Transverse colon (tissue), 4 donors: ENCODE results near the gene MMD2. TPM values are rescaled to one million over a fixed set of nuclear protein-coding genes. Genes with fewer than 3 reads are reported as not detected.
"Not testable (repeated sequence)": the region's sequence is repeated elsewhere in the genome, so short reads cannot be mapped to it uniquely, and the experiment has no call there.

ENCODE experiments used
- DNase-seq: peaks from one replicate; pipeline ENCODE4 v3.0.0-alpha.2; 2019
- H3K27ac ChIP-seq, 4 donors: fragments of 200-600 bp; sonication (generic); 2 replicates each; pipeline ENCODE4 v1.5.1; 2016 to 2018; ENCODE audit warnings: inconsistent platforms in 4 of 4
- H3K27me3 ChIP-seq: fragments of 200-600 bp; sonication (generic); 2 replicates; pipeline ENCODE4 v1.5.1; 2017; ENCODE audit warnings: inconsistent platforms
- H3K36me3 ChIP-seq, 4 donors: fragments of 200-600 bp; sonication (generic); 2 replicates each; pipeline ENCODE4 v1.5.1; 2017 to 2019; ENCODE audit warnings: inconsistent platforms in 4 of 4
- H3K4me1 ChIP-seq, 4 donors: fragments of 200-600 bp; sonication (generic); 2 replicates each; pipeline ENCODE4 v1.5.1; 2017 to 2020; ENCODE audit warnings: inconsistent platforms in 4 of 4
- H3K4me3 ChIP-seq, 4 donors: fragments of 200-600 bp; sonication (generic); 1 replicate in 1 of 4; 2 replicates in 3 of 4; pipeline versions ENCODE4 v1.5.1 to v1.6.1; 2017 to 2019; ENCODE audit warnings: inconsistent platforms in 4 of 4
- H3K9me3 ChIP-seq, 2 donors: fragments of 200-600 bp; sonication (generic); 2 replicates each; pipeline ENCODE4 v1.5.1; 2017 to 2019; ENCODE audit warnings: inconsistent platforms in 2 of 2
- CTCF ChIP-seq, 5 experiments: fragments of 200-600 bp in 3 of 5; fragments of 450-650 bp in 2 of 5; sonication (generic) in 3 of 5; IDR thresholded peaks; 1 replicate in 2 of 5; 2 replicates in 3 of 5; pipeline ENCODE4 v1.5.1; 2016 to 2017; ENCODE audit warnings: antibody characterized with exemption in 5 of 5, inconsistent platforms in 3 of 5, mild to moderate bottlenecking in 2 of 5, moderate library complexity in 1 of 5
- EP300 ChIP-seq: sonication (generic); formaldehyde crosslinking; IDR thresholded peaks from one replicate; pipeline ENCODE4 v1.6.1; 2017; ENCODE audit warnings: antibody characterized with exemption, low read depth
- POLR2A ChIP-seq: fragments of 450-650 bp; IDR thresholded peaks from one replicate; pipeline ENCODE4 v1.6.1; 2016; ENCODE audit warnings: antibody characterized with exemption, mild to moderate bottlenecking, moderate library complexity
- POLR2AphosphoS5 ChIP-seq, 3 donors: sonication (generic); formaldehyde crosslinking; IDR thresholded peaks; one replicate each; pipeline ENCODE4 v1.6.1; 2016; ENCODE audit warnings: antibody characterized with exemption in 3 of 3
- WGBS, 2 donors: methylation state at CpG; one replicate each; pipeline ENCODE4 v1.1.5; 2018; ENCODE audit warnings: low coverage in 1 of 2; 5-methylcytosine and 5-hydroxymethylcytosine counted together
- in situ Hi-C, 4 donors: fragments of 200-750 bp; cut with MboI; loops; one replicate each; pipeline versions ENCODE4 v1.15.0 to v1.15.1; 2017; ENCODE audit warnings: low sequenced_read_pairs in 3 of 4, low pct_ligation_motif_present in 1 of 4, low pct_unique_long_range_greater_than_20kb in 1 of 4
- intact Hi-C: fragments of 100-400 bp; cut with DNase I; formaldehyde crosslinking; loops from one replicate; pipeline ENCODE4 v1.15.1; 2023; ENCODE audit warnings: low total_unique reads
- total RNA-seq, 4 donors: library from RNA; depleted of rRNA; stranded (reverse); fragments of >200 nt; gene quantifications; one replicate each; pipeline ENCODE4 v1.1.0, GENCODE V29; 2016

Gene MMD2
- total RNA-seq, 4 donors from 2014 or later = not detected

GRCh38 chr7:4973728-4974198 lies 14.8 kb upstream of the MMD2 start:
- intact Hi-C loops = loop anchor here (10.0 kb wide), 1 partner anchor 111 kb away; no protein-coding TSS in a partner anchor
- Histone ChIP-seq H3K36me3 (peaks cover 0 to 23% (median 10%) of the 10 kb centered on the region in 4 donors), H3K4me3 (peak overlapping the region; percentile 34 to 98 (median 75)), H3K9me3 (no peaks in the 10 kb centered on the region), H3K27me3 (no peaks in the 10 kb centered on the region), H3K4me1 (peaks cover 0 to 18% (median 5%) of the 10 kb centered on the region in 4 donors), H3K27ac (peak overlapping the region; percentile 92 to 96 (median 94))
- 5 to 6% methylated on average over 19 to 21 of the region's 41 CpGs for WGBS, 2 donors
- in situ Hi-C loops = loop anchor here in 1 of 4 donors (10.0 kb wide), 1 partner anchor 111 kb away; no protein-coding TSS in a partner anchor
- peak; percentile 93 for DNase-seq
- TF ChIP-seq POLR2AphosphoS5 (IDR thresholded peaks at IDR 0.05) = peak; percentile 65 to 83 (median 68)
- peak; percentile 73 to 81 (median 78) for TF ChIP-seq CTCF (IDR thresholded peaks at IDR 0.05)
- no peak for TF ChIP-seq EP300
- peak; percentile 38 for TF ChIP-seq POLR2A

GRCh38 chr7:4972446-4972845 lies 13.5 kb upstream of the MMD2 start:
- not testable (repeated sequence) for H3K9me3 ChIP-seq, DNase-seq, H3K27ac ChIP-seq, H3K27me3 ChIP-seq, H3K4me3 ChIP-seq
- in situ Hi-C loops = loop anchor here in 1 of 4 donors (10.0 kb wide), 1 partner anchor 112 kb away; no protein-coding TSS in a partner anchor
- peaks cover 0 to 12% (median 5%) of the 10 kb centered on the region in 4 donors for H3K36me3 ChIP-seq
- H3K4me1 ChIP-seq = peaks cover 0 to 15% (median 5%) of the 10 kb centered on the region in 4 donors
- 83% methylated on average over 9 of the region's 10 CpGs; no CpG with 5 or more reads in 1 of the 2 donors for WGBS, 2 donors
- intact Hi-C loops = loop anchor here (10.0 kb wide), 1 partner anchor 112 kb away; no protein-coding TSS in a partner anchor

- WGBS, 2 donors = 87% methylated on average over 6 to 11 of the region's 11 CpGs
- in situ Hi-C loops = no loop called here
- Histone ChIP-seq H3K4me1 (no peaks in the 10 kb centered on the region), H3K27me3 (peaks cover 20% of the 10 kb centered on the region), H3K36me3 (no peaks in the 10 kb centered on the region), H3K27ac (no peak overlapping the region), H3K4me3 (no peak overlapping the region), H3K9me3 (no peaks in the 10 kb centered on the region)
- no peak for DNase-seq
- intact Hi-C loops = no loop called here
- TF ChIP-seq POLR2AphosphoS5 (IDR thresholded peaks at IDR 0.05) (no peak), EP300 (no peak)
Measured at GRCh38 chr7:4965295-4966022, 6.5 kb upstream of the MMD2 start.

GRCh38 chr7:4964506-4964905 lies 5.5 kb upstream of the MMD2 start:
- DNase-seq = no peak
- intact Hi-C loops = no loop called here

More at GRCh38 chr7:4964506-4964905, 5.5 kb upstream of the MMD2 start:
- 40 to 50% methylated on average over 6 to 11 of the region's 11 CpGs for WGBS, 2 donors
- peaks cover 24% of the 10 kb centered on the region for H3K27me3 ChIP-seq
- H3K4me3 ChIP-seq = no peak overlapping the region
- TF ChIP-seq CTCF (IDR thresholded peaks at IDR 0.05) (no peak), EP300 (no peak), POLR2A (no peak), POLR2AphosphoS5 (IDR thresholded peaks at IDR 0.05) (no peak)
- no peak overlapping the region for H3K27ac ChIP-seq
- no peaks in the 10 kb centered on the region for H3K4me1 ChIP-seq
- no peaks in the 10 kb centered on the region for H3K9me3 ChIP-seq
- H3K36me3 ChIP-seq = no peaks in the 10 kb centered on the region
- in situ Hi-C loops = no loop called here
